A549 (cell line): ENCODE data around the gene QRFPR. TPM values are rescaled to one million over a fixed set of nuclear protein-coding genes. Genes with fewer than 3 reads are reported as not detected.

Experiments used
- ATAC-seq, 2 experiments: fragments of 200-7000 bp in 1 of 2; fragments of >200 bp in 1 of 2; cut with Nextera tagmentation in 1 of 2; cut with Tn5 transposase in 1 of 2; 3 replicates each; pipeline versions ENCODE4 v1.8.0 to v1.9.1; 2018 to 2020; ENCODE audit warnings: mild to moderate bottlenecking in 1 of 2, moderate library complexity in 1 of 2
- CTCF ChIA-PET: fragments of 300-600 bp; sonication (Branson Sonifier 250); formaldehyde crosslinking; extraction: SDS; loops from one replicate; lab custom pipeline; 2021; ENCODE audit warnings: antibody characterized with exemption, inconsistent platforms; lab: Yijun Ruan, JAX
- POLR2A ChIA-PET: fragments of 350-600 bp; formaldehyde crosslinking; extraction: SDS; loops from one replicate; lab custom pipeline; 2021; ENCODE audit warnings: antibody characterized with exemption, inconsistent platforms; lab: Yijun Ruan, JAX
- DNase-seq, 2 experiments: peaks; one replicate each; pipeline versions ENCODE4 v3.0.0 to v3.0.0-alpha.2; 2011 to 2016; ENCODE audit warnings: low read depth in 1 of 2, low spot score in 1 of 2
- FAIRE-seq: peaks from 2 replicates; lab custom pipeline; 2011; peaks lifted over from hg19 to GRCh38; lab: Jason Lieb, UNC
- H3K27ac ChIP-seq, 2 experiments: fragments of >200 bp; sonication (Bioruptor Twin); formaldehyde crosslinking; 3 replicates each; pipeline ENCODE4 v1.5.1; 2016 to 2017
- H3K4me1 ChIP-seq: fragments of >200 bp; sonication (Bioruptor Twin); formaldehyde crosslinking; 3 replicates; pipeline ENCODE4 v1.6.1; 2016
- H3K4me2 ChIP-seq: fragments of >200 bp; sonication (Bioruptor Twin); formaldehyde crosslinking; 3 replicates; pipeline ENCODE4 v1.6.1; 2016
- H3K4me3 ChIP-seq: fragments of >200 bp; sonication (Bioruptor Twin); formaldehyde crosslinking; 3 replicates; pipeline ENCODE4 v1.5.1; 2016
- H3K9me3 ChIP-seq: fragments of >200 bp; sonication (Bioruptor Twin); formaldehyde crosslinking; 3 replicates; pipeline ENCODE4 v1.6.1; 2016
- CHD2 ChIP-seq: fragments of 150-350 bp; IDR thresholded peaks from 2 replicates; pipeline ENCODE4 v1.6.1; 2014; ENCODE audit warnings: low read length; ENCODE audit not compliant: partially characterized antibody
- CTCF ChIP-seq: fragments of >200 bp; sonication (Bioruptor Twin); formaldehyde crosslinking; IDR thresholded peaks from 3 replicates; pipeline ENCODE4 v1.5.1; 2016
- E2F6 ChIP-seq: IDR thresholded peaks from 2 replicates; pipeline ENCODE4 v1.6.1; 2012; ENCODE audit warnings: low read depth, borderline replicate concordance
- PBX3 ChIP-seq: IDR thresholded peaks from 2 replicates; pipeline ENCODE4 v1.6.1; 2012
- RCOR1 ChIP-seq: fragments of 150-350 bp; IDR thresholded peaks from 2 replicates; pipeline ENCODE4 v1.6.1; 2014; ENCODE audit warnings: antibody characterized with exemption, low read length, low read depth
- TP53 ChIP-seq: fragments of 250-450 bp; sonication (Bioruptor Pico); IDR thresholded peaks from 2 replicates; pipeline ENCODE4 v1.5.0; 2021; ENCODE audit warnings: mild to moderate bottlenecking, moderate library complexity
- ZNF302 ChIP-seq: fragments of 250-450 bp; sonication (Bioruptor Pico); IDR thresholded peaks from 2 replicates; pipeline ENCODE4 v1.9.0; 2021; ENCODE audit warnings: inconsistent platforms, mild to moderate bottlenecking, moderate library complexity
- WGBS: methylation state at CpG from one replicate; pipeline ENCODE4 v1.1.6; 2017; ENCODE audit errors: missing lambda C conversion rate; 5-methylcytosine and 5-hydroxymethylcytosine counted together
- polyA minus RNA-seq: library from RNA; depleted of rRNA, polyadenylated mRNA; stranded (reverse); fragments of >200 nt; gene quantifications from 2 replicates; pipeline ENCODE4 v1.2.3, GENCODE V29; 2011; rRNA and poly(A)+ RNA removed
- polyA plus RNA-seq, 4 experiments: library from polyadenylated mRNA; depleted of rRNA in 3 of 4; stranded (reverse); fragments of >200 nt; fragmentation: RNase III in 1 of 4; extraction: RNeasy Plus Mini Kit Qiagen cat#74134 plus additional on column Dnase treatment in 1 of 4; gene quantifications; 2 replicates in 3 of 4; 3 replicates in 1 of 4; pipeline ENCODE4 v1.2.3, GENCODE V29; 2011 to 2017
- TF ChIP-seq, protein P1 (sequence below): fragments of 200-600 bp; sonication (generic); IDR thresholded peaks from 2 replicates; pipeline ENCODE4 v1.6.1; 2016; ENCODE audit warnings: antibody characterized with exemption, mild to moderate bottlenecking, moderate library complexity
- TF ChIP-seq, protein P2 (sequence below): fragments of 250-450 bp; sonication (Bioruptor Pico); IDR thresholded peaks from 2 replicates; pipeline ENCODE4 v1.5.0; 2020; ENCODE audit warnings: low read depth, mild to moderate bottlenecking, moderate library complexity

QRFPR gene
- polyA plus RNA-seq (2011; rRNA removed) (not detected in 2 replicates), polyA plus RNA-seq (2017; fragmentation: RNase III; extraction: RNeasy Plus Mini Kit Qiagen cat#74134 plus additional on column Dnase treatment) (0.08 TPM in 1 of 3 replicates, not detected in the others), polyA minus RNA-seq (not detected in 2 replicates)
- polyA plus RNA-seq (2012; cell fraction: cytosol; rRNA removed), result not detected in 2 replicates
- polyA plus RNA-seq (2012; cell fraction: nucleus; rRNA removed), result not detected in 2 replicates

DNA sequence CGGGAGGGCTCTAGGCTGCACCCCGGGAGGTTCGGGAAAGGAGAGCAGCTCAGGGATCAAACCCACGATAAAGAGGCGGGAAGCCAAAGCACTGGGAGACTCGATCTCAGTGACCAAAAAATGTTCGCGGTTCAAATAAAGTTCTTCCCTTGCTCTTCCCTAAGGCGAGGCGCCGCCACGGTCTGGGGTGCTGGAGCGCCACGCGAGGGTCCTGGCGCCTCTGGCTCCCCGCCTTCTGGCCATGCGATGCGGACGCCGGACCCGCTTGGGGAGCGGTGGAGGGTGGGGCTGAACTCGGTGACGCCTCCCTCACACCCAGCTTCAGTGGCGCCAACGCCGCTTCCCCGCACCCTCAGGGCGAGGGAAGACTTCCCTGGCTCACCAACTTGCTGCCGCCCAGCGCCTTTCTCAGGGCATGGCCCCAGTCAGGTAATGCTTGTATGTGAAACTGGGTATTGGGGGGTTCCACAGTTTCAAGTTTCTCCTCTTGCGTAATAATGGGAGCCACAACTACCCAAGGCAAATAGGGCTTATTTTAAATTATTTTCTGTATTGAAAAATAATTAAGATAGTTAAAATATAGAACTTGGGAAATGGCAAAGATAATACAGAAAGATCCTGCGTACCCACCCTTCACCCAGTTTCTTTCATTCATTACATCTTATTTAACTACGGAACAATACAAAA is at the start of gene QRFPR:
QRFPR (minus strand) TSS at position 243 of the 687 bp plus-strand sequence. CDS start 371 bp downstream, outside the sequence.
- POLR2A ChIA-PET, result no interaction called here
- peak within 1 kb of the TSS; percentile 95 for H3K4me2 ChIP-seq

GRCh38 chr4:121428721-121429120 is 47.9 kb upstream of the QRFPR start:
- no peak for DNase-seq
- H3K4me3 ChIP-seq, result no peak overlapping the region
- H3K4me1 ChIP-seq, result no peaks in the 10 kb centered on the region
- TF ChIP-seq PBX3, result no peak
- ATAC-seq, result no peak
- FAIRE-seq, result no peak
- 3% methylated on average over 2 of the region's 2 CpGs for WGBS
- ChIA-PET CTCF (no interaction called here), POLR2A (no interaction called here)
- no peaks in the 10 kb centered on the region for H3K9me3 ChIP-seq
- no peak overlapping the region for H3K4me2 ChIP-seq
- H3K27ac ChIP-seq, result no peak overlapping the region

More for the DNA sequence above, at the start of gene QRFPR:
- Histone ChIP-seq H3K27ac (no peak within 1 kb of the TSS), H3K4me3 (peak within 1 kb of the TSS; percentile 42), H3K9me3 (no peaks in the 10 kb centered on the region), H3K4me1 (no peaks in the 10 kb centered on the region)
- DNase-seq, result peak in 1 of 2 experiments; percentile 10
- TF ChIP-seq TP53 (CRISPR knock-in tag), result no peak
- TF ChIP-seq E2F6, result peak; percentile 48; the same call in 1 of the 2 replicates
- no peak for TF ChIP-seq CHD2
- CTCF ChIA-PET, result interaction anchor here (2.8 kb wide), 1 partner anchor 10 kb away, joined by 11 read pairs; no protein-coding TSS in a partner anchor
- FAIRE-seq, result no peak
- peak; percentile 89 for ATAC-seq
- WGBS, result 2% methylated on average over 6 of the region's 35 CpGs

- no peak overlapping the region for H3K4me2 ChIP-seq
- H3K4me3 ChIP-seq, result no peak overlapping the region
- ATAC-seq, result no peak
- ChIA-PET CTCF (no interaction called here), POLR2A (no interaction called here)
- no peak for FAIRE-seq
- no peaks in the 10 kb centered on the region for H3K9me3 ChIP-seq
- TF ChIP-seq, protein P1, sequence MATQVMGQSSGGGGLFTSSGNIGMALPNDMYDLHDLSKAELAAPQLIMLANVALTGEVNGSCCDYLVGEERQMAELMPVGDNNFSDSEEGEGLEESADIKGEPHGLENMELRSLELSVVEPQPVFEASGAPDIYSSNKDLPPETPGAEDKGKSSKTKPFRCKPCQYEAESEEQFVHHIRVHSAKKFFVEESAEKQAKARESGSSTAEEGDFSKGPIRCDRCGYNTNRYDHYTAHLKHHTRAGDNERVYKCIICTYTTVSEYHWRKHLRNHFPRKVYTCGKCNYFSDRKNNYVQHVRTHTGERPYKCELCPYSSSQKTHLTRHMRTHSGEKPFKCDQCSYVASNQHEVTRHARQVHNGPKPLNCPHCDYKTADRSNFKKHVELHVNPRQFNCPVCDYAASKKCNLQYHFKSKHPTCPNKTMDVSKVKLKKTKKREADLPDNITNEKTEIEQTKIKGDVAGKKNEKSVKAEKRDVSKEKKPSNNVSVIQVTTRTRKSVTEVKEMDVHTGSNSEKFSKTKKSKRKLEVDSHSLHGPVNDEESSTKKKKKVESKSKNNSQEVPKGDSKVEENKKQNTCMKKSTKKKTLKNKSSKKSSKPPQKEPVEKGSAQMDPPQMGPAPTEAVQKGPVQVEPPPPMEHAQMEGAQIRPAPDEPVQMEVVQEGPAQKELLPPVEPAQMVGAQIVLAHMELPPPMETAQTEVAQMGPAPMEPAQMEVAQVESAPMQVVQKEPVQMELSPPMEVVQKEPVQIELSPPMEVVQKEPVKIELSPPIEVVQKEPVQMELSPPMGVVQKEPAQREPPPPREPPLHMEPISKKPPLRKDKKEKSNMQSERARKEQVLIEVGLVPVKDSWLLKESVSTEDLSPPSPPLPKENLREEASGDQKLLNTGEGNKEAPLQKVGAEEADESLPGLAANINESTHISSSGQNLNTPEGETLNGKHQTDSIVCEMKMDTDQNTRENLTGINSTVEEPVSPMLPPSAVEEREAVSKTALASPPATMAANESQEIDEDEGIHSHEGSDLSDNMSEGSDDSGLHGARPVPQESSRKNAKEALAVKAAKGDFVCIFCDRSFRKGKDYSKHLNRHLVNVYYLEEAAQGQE, result no peak
- TF ChIP-seq ZNF302 (CRISPR knock-in tag) (no peak), RCOR1 (no peak), CTCF (peak; percentile 25; the same call in 1 of the 3 replicates)
- TF ChIP-seq, protein P2, sequence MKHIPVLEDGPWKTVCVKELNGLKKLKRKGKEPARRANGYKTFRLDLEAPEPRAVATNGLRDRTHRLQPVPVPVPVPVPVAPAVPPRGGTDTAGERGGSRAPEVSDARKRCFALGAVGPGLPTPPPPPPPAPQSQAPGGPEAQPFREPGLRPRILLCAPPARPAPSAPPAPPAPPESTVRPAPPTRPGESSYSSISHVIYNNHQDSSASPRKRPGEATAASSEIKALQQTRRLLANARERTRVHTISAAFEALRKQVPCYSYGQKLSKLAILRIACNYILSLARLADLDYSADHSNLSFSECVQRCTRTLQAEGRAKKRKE (CRISPR knock-in tag), result no peak
- TF ChIP-seq, all 56 proteins: peak for 1
- 16% methylated on average over 4 of the region's 4 CpGs for WGBS
- H3K4me1 ChIP-seq, result no peaks in the 10 kb centered on the region
- no peak for DNase-seq
- H3K27ac ChIP-seq, result no peak overlapping the region
Measured at GRCh38 chr4:121421594-121421993, 40.8 kb upstream of the QRFPR start.
